IPS-18a (cell line): ENCODE results near the gene ZBTB44.

Experiments used
- H3K27ac ChIP-seq: one replicate; pipeline ENCODE4 v1.5.1; 2013; ENCODE audit warnings: low read length
- H3K27me3 ChIP-seq: one replicate; pipeline ENCODE4 v1.6.1; 2013; ENCODE audit warnings: mild to moderate bottlenecking, low read length; ENCODE audit not compliant: control insufficient read depth, insufficient read depth
- H3K36me3 ChIP-seq: one replicate; pipeline ENCODE4 v1.6.1; 2013; ENCODE audit warnings: low read depth, low read length; ENCODE audit not compliant: control insufficient read depth
- H3K4me1 ChIP-seq: one replicate; pipeline ENCODE4 v1.6.1; 2013; ENCODE audit warnings: low read depth, low read length; ENCODE audit not compliant: control insufficient read depth
- H3K4me3 ChIP-seq: one replicate; pipeline ENCODE4 v1.5.1; 2013; ENCODE audit warnings: low read length
- H3K9ac ChIP-seq: one replicate; pipeline ENCODE4 v1.6.1; 2013; ENCODE audit warnings: mild to moderate bottlenecking, low read length, moderate library complexity
- H3K9me3 ChIP-seq: one replicate; pipeline ENCODE4 v1.6.1; 2013; ENCODE audit warnings: low read depth, low read length; ENCODE audit not compliant: control insufficient read depth

The ZBTB44 gene

GRCh38 chr11:130220311-130221035 is 94.2 kb downstream of the ZBTB44 start:
- Histone ChIP-seq H3K4me3 (no peak overlapping the region), H3K27me3 (no peaks in the 10 kb centered on the region), H3K27ac (no peak overlapping the region), H3K9me3 (no peaks in the 10 kb centered on the region), H3K4me1 (peaks cover 9% of the 10 kb centered on the region), H3K9ac (no peak overlapping the region), H3K36me3 (no peaks in the 10 kb centered on the region)

GRCh38 chr11:130219148-130219547 is 95.6 kb downstream of the ZBTB44 start:
- Histone ChIP-seq H3K4me3 (no peak overlapping the region), H3K9me3 (no peaks in the 10 kb centered on the region), H3K36me3 (no peaks in the 10 kb centered on the region), H3K27ac (no peak overlapping the region), H3K4me1 (peaks cover 9% of the 10 kb centered on the region), H3K9ac (no peak overlapping the region), H3K27me3 (no peaks in the 10 kb centered on the region)

- H3K9ac ChIP-seq = no peak overlapping the region
- no peak overlapping the region for H3K27ac ChIP-seq
- no peaks in the 10 kb centered on the region for H3K9me3 ChIP-seq
- no peak overlapping the region for H3K4me3 ChIP-seq
- H3K36me3 ChIP-seq = no peaks in the 10 kb centered on the region
- H3K4me1 ChIP-seq = peaks cover 9% of the 10 kb centered on the region
- H3K27me3 ChIP-seq = no peaks in the 10 kb centered on the region
Observed at GRCh38 chr11:130218501-130219070, 96.1 kb downstream of the ZBTB44 start.

- peaks cover 9% of the 10 kb centered on the region for H3K4me1 ChIP-seq
- no peaks in the 10 kb centered on the region for H3K9me3 ChIP-seq
- no peak overlapping the region for H3K4me3 ChIP-seq
- H3K27ac ChIP-seq = no peak overlapping the region
- no peaks in the 10 kb centered on the region for H3K36me3 ChIP-seq
- no peaks in the 10 kb centered on the region for H3K27me3 ChIP-seq
- no peak overlapping the region for H3K9ac ChIP-seq
Observed at GRCh38 chr11:130217133-130218031, 97.3 kb downstream of the ZBTB44 start.

GRCh38 chr11:130216591-130217132 is 98.1 kb downstream of the ZBTB44 start:
- H3K4me1 ChIP-seq = peaks cover 9% of the 10 kb centered on the region
- no peaks in the 10 kb centered on the region for H3K27me3 ChIP-seq
- no peaks in the 10 kb centered on the region for H3K9me3 ChIP-seq
- H3K36me3 ChIP-seq = no peaks in the 10 kb centered on the region
- H3K27ac ChIP-seq = no peak overlapping the region
- no peak overlapping the region for H3K9ac ChIP-seq
- no peak overlapping the region for H3K4me3 ChIP-seq

- H3K9ac ChIP-seq = no peak overlapping the region
- H3K9me3 ChIP-seq = no peaks in the 10 kb centered on the region
- peaks cover 9% of the 10 kb centered on the region for H3K4me1 ChIP-seq
- H3K4me3 ChIP-seq = no peak overlapping the region
- H3K27ac ChIP-seq = no peak overlapping the region
- H3K36me3 ChIP-seq = no peaks in the 10 kb centered on the region
- no peaks in the 10 kb centered on the region for H3K27me3 ChIP-seq
Observed at GRCh38 chr11:130216221-130216550, 98.5 kb downstream of the ZBTB44 start.

GRCh38 chr11:130215531-130216220 is 99.0 kb downstream of the ZBTB44 start:
- no peaks in the 10 kb centered on the region for H3K36me3 ChIP-seq
- H3K27me3 ChIP-seq = no peaks in the 10 kb centered on the region
- H3K4me3 ChIP-seq = no peak overlapping the region
- H3K27ac ChIP-seq = no peak overlapping the region
- H3K9me3 ChIP-seq = no peaks in the 10 kb centered on the region
- no peak overlapping the region for H3K9ac ChIP-seq
- H3K4me1 ChIP-seq = peaks cover 9% of the 10 kb centered on the region

- Histone ChIP-seq H3K4me1 (peaks cover 9% of the 10 kb centered on the region), H3K9ac (no peak overlapping the region), H3K4me3 (no peak overlapping the region), H3K27me3 (no peaks in the 10 kb centered on the region), H3K27ac (no peak overlapping the region), H3K9me3 (no peaks in the 10 kb centered on the region), H3K36me3 (no peaks in the 10 kb centered on the region)
Observed at GRCh38 chr11:130214861-130215530, 99.7 kb downstream of the ZBTB44 start.

GRCh38 chr11:130213979-130214281 is 100.8 kb downstream of the ZBTB44 start:
- Histone ChIP-seq H3K9me3 (no peaks in the 10 kb centered on the region), H3K27me3 (no peaks in the 10 kb centered on the region), H3K4me3 (no peak overlapping the region), H3K9ac (no peak overlapping the region), H3K4me1 (peaks cover 9% of the 10 kb centered on the region), H3K27ac (no peak overlapping the region), H3K36me3 (no peaks in the 10 kb centered on the region)

- H3K4me1 ChIP-seq = peaks cover 9% of the 10 kb centered on the region
- H3K27me3 ChIP-seq = no peaks in the 10 kb centered on the region
- H3K4me3 ChIP-seq = no peak overlapping the region
- H3K9ac ChIP-seq = no peak overlapping the region
- no peak overlapping the region for H3K27ac ChIP-seq
- no peaks in the 10 kb centered on the region for H3K9me3 ChIP-seq
- H3K36me3 ChIP-seq = no peaks in the 10 kb centered on the region
Observed at GRCh38 chr11:130213143-130213978, 101.4 kb downstream of the ZBTB44 start.
